C1 segment of cervical spinal cord (tissue), 14 donors: ENCODE data around the gene SOX11.

ENCODE experiments used
- DNase-seq, 14 donors: peaks; one replicate each; lab custom pipeline; 2025; lab: John Stamatoyannopoulos, UW

The SOX11 gene

GRCh38 chr2:5691221-5691984 is 781 bp upstream of the SOX11 start:
- DNase-seq, result peak in 4 of 14 donors; percentile 34 to 40 (median 40)

DNA sequence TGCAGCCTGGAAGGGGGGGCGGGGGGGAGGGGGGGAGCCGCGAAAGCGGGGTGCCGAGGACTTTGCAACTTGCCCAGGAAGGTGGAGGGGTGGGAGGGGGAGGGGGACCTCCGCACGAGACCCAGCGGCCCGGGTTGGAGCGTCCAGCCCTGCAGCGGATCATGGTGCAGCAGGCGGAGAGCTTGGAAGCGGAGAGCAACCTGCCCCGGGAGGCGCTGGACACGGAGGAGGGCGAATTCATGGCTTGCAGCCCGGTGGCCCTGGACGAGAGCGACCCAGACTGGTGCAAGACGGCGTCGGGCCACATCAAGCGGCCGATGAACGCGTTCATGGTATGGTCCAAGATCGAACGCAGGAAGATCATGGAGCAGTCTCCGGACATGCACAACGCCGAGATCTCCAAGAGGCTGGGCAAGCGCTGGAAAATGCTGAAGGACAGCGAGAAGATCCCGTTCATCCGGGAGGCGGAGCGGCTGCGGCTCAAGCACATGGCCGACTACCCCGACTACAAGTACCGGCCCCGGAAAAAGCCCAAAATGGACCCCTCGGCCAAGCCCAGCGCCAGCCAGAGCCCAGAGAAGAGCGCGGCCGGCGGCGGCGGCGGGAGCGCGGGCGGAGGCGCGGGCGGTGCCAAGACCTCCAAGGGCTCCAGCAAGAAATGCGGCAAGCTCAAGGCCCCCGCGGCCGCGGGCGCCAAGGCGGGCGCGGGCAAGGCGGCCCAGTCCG is 540 bp downstream of the SOX11 start:
- DNase-seq, result peak in 4 of 14 donors; percentile 33 to 63 (median 51)

GRCh38 chr2:5693287-5694201 is 1.4 kb downstream of the SOX11 start:
- DNase-seq, result peak in 2 of 14 donors; percentile 20 to 50

GRCh38 chr2:5694306-5694705 is 2.1 kb downstream of the SOX11 start:
- DNase-seq, result no peak

- peak in 5 of 14 donors; percentile 24 to 63 (median 51) for DNase-seq
Measured at GRCh38 chr2:5695654-5696403, 3.6 kb downstream of the SOX11 start.

GRCh38 chr2:5696404-5696944 is 4.3 kb downstream of the SOX11 start:
- peak in 3 of 14 donors; percentile 60 to 79 (median 67) for DNase-seq

DNA sequence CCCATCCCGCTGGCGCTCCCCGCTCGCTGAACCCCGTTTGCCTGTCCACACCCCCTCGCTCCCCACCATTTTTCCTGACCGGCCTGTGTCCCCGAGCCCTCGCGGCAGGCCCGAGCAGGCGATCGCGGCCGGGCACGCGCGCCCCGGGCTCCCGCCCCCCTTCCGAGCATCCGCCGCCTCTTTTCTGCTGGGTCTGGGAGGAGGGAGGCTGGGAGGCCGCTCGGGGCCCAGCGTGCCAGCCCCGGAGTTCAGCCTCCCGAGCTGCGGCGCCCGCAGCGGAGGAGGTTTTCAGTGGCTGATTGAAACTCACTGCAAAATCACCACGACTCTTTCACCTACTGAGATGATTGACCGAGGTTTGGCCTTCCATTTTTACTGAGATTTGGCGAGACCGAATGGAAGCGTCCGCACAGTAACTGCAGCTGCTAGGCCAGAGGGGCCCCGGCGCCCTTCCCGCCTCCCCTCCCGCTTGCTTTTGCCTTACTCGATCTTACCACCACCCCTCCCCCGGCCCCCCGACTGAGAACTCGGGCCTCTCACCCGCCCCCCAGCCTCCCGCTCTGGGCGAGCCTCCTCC is 4.8 kb downstream of the SOX11 start:
- DNase-seq, result peak in 8 of 14 donors; percentile 11 to 79 (median 34)

DNA sequence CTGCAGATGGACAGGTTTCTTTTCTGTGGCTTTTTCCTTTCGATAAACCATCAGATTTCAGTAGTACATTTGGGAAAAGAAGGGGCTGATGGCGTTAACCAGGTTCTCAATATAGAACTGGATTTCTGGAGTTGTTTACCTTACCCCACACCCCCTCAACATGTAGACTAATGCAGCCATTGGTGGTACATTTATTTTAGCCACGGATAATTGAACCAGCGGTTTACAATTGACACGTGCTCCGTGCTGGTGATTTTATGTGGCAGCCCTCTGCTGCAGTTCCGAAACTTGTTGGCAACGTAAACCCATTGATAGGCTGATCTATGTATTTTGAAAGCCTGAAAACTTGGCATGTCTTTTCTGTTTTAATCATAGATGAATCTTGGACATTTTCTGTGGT is 5.4 kb downstream of the SOX11 start:
- no peak for DNase-seq

DNA sequence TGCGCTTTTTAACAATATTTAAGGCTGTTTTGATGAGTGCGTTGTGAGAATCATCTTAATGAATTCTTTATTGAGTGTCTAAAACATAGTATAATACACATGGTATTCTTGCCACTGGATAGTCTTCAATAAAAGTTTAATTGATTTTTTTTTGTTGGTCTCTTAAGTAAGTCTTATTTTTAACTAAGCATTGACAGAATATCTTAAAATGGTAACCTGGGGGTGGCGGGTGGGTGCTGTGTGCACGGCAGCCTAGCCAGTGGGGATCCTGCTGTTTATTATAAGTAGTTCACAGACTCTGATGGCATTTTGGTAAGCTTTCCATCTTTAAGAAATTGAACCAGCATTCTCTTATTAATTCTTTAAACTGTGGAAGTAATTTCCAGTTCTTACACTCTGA is 6.0 kb downstream of the SOX11 start:
- DNase-seq, result no peak

DNA sequence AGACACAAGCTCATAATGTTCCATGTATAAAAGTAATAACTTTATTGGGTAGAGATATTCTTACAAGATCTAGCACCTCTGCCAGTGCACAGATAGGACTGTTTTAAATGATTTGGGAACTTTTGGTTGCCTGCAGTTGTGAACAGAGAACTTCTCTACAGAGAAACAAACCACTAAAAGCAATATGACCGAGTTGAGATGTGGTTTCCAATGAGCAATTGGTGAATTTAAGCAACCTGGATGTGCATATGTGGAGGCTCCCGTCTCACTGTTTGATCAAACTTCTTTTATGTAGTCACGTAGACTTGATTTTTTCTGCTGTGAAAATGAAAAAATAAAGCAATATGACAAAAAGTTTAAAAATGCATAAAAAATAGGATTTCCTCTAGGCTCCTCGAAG is 7.8 kb downstream of the SOX11 start:
- DNase-seq, result no peak

DNA sequence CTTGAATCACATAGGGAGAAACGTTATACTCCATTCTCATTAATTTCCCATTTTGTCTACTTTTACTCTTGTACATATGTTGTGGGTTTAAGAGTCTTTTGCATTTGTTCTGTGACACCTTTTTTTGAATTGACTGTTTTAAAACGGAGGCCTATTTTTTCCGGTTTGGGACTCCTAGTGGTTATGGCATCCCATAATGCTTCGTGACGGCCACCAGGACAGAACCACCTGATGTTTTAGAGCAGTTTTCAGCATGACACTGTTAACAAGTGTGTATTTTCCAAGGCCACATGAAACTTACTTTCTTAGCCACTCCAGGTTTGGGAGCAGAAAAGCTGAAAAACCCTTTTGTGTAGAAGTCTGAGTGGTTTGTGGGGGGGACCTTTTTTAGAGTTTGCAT is 8.4 kb downstream of the SOX11 start:
- no peak for DNase-seq

DNA sequence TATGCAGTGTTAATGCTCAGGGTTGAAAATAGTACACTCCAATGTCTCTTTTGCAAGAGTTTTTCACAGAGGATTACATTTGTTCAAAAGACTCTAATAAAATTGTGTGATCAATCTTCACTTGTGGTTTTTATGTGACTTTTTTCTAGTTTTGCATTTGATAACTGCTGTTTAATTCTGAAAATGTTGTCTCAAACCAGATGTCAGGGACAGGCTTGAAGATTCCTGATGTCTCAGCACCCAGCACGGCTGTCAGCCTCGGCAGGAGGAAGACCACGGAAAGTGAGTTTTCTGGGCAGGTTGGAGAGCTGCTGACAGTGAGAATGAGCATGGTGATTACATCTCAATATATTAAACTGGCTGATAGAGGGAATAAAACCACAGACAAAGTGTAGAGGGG is 9.1 kb downstream of the SOX11 start:
- no peak for DNase-seq

DNA sequence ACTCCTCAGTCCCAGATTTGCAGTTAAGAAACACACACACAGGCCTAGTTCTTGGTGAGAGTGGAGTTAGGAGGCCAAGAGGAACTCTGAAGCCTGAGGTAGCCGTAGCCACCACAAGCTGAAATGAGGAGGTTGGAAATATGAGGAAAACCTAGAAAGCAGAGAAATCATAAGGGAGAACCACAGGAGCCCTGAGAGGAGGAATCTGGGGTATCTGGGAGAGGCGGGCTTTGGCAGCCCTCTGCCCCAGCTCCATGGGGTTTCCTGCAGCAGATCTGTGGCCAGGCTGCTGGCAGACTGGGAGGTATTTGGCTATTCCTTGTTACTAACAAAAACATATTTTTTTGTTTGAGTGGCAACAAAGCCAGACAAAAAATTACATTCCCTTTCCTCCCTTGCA is 11.0 kb downstream of the SOX11 start:
- no peak for DNase-seq

DNA sequence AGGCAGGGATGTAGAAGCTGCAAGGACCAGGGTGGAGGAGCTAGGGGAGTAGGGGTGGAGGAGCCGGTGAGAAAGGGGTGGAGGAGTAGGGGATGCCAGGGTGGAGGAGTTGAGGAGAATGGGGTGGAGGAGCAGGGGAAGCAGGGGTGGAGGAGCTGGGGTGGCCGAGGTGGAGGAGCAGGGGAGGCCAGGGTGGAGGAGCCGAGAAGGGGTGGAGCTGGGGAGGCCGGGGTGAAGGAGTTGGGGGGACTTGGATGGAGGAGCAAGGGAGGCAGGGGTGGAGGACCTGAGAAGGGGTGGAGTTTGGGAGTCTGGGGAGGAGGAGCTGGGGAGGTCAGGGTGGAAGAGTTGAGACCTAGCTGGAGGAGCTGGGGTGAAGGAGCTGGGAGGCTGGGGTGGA is 13.3 kb downstream of the SOX11 start:
- DNase-seq, result no peak

DNA sequence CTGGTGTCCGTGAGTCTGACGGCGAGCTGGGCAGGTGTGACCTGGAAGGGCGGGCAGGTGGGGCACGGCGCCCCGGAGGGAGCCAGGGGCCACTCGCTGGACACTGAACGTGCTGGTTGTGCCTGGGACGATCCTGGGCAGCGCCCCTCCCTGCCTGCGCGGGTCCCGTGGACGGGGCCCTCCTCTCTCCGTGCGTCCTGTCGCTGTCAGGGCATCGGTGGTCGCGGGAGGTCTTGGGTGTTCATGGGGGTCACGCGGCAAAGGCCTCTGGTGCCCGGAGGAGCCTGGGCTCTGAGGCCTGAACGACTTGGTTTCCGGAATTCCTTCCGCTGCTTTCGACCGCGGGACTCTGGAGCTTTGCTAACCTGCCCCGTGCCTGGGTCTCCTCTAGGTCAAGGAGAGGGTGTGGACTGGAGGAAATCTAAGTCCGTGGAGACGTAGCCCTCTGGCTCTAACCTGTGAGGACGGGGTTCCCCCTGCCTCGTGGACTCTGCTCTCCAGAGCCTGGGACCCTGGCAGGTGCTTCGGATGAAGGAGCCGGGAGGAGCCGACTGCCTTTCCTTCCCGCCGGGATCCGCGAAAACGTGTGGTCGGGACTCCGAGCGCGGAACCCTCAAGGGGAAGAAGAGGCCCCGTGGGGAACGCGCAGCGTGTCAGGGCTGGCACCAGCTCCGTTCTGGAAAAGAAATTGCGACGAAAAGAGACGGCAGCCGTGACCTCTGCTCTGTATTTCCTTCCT is 14.7 kb downstream of the SOX11 start:
- DNase-seq, result no peak

- no peak for DNase-seq
Measured at GRCh38 chr2:5710615-5711014, 18.4 kb downstream of the SOX11 start.

DNA sequence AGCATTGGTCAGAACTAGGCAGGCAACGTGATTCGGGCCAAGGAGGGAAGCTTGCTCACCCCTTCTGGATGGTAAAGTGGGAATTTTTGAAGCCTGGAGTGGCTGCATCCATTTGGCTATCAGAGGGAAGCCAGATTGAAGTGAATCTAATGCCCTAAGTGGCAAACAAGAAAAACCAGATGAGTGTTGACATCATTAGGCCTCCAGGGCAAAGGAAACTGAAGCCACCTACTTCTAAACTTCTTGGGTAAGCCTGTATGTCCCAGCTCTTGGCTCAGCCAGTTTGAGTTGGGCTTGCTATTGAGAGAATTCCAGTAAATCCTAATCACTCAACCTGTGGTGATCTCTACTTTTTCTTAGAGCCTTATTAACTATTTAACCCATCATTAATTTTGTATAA is 20.9 kb downstream of the SOX11 start:
- no peak for DNase-seq

GRCh38 chr2:5719629-5720334 is 27.6 kb downstream of the SOX11 start:
- DNase-seq, result no peak

GRCh38 chr2:5720426-5720825 is 28.2 kb downstream of the SOX11 start:
- no peak for DNase-seq
